HG03135 (cell line): ENCODE data around the gene MGAT5B.

ENCODE experiments used
- ATAC-seq: cut with Tn5 transposase; IDR thresholded peaks from one replicate; pipeline ENCODE4 v1.9.1; 2021; ENCODE audit warnings: mild to moderate bottlenecking, moderate library complexity; ENCODE audit not compliant: unreplicated experiment

Gene MGAT5B

GRCh38 chr17:76924345-76925342 is 56.4 kb downstream of the MGAT5B start:
- no peak for ATAC-seq

DNA sequence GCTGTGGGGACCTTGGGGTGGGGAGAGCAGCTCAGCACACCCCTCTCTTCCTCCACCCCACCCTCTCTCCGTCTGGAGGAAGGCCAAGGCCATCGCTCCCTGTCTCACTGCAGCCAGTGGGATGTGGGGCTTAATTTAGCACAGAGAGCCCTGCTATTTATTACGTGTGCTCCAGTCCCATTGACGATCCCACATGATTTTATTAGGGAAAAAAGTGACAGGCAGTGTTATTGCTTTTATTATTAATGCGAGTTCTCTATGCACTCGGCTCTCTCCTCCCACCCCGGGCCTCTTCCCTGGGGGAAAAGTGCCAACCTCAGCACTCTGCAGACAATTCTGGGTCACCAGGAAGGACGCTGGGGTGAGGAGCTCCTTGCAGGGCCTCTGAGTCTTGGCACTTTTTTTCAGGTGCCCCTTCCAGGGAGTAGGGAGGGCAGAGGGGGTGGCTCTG is 57.3 kb downstream of the MGAT5B start:
- no peak for ATAC-seq

DNA sequence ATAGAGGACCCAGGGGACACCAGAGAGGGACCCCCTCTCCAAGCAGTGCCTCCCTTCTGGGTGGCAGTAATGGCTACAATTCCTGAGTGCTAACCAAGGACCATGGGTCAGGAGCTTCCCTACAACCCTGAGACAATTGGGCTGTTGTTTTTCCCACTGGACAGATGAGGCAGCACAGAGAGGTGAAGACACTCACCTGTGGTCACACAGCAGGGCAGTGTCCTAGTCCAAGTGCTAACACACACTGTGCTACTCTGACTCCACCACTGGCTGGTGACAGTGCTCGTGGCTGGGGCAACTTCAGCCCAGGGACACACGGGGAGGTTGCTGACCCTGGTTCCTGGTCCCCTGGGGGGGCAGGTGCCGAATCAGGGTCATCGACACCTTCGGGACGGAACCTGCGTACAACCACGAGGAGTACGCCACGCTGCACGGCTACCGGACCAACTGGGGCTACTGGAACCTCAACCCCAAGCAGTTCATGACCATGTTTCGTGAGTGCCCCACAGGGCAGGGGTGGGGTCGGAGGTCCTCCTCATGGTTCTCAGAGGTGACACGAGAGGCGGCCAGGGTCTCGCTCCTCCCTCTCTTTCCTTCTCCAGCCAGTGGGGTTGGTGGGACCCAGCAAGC is 58.1 kb downstream of the MGAT5B start:
- no peak for ATAC-seq

DNA sequence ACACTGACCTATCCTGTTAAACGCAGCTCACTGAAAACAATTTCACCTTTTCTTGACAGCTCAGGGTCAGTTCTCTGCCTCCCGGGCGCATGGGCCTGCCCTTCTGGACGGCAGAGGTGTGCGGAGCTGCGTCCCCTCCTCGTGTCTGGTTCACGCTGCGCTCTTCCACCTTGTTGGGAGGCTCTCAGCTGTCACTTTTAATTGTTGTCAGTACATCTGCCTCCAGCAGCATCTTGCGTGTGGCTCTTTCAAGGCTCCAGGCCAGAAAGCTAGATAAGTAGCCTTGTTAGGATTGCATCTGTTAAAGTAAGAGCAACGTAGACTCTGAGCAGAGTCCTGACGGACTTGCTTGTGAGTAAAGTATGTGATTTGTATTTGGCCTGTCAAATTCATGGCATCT is 59.4 kb downstream of the MGAT5B start:
- no peak for ATAC-seq

DNA sequence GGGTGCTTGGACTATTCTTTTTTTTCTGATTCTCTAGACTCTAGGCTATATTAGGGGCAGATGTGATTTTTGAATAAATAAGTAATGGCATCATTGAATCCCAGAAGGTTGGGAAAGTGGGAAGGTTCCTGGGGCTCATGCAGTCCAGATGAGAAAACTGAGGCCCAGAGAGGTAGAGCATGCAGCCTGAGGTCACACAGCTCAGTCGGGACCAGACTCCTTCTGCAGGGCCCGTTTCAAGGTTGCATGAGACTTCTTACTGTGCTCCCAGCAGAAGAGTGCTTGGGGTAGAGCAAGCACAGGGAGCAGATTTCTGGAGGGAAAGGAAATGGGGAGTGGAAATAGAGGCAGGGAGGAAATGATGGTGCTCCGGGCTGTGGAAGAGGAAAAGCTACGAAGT is 59.8 kb downstream of the MGAT5B start:
- no peak for ATAC-seq

GRCh38 chr17:76929148-76929547 is 60.9 kb downstream of the MGAT5B start:
- ATAC-seq, result no peak

DNA sequence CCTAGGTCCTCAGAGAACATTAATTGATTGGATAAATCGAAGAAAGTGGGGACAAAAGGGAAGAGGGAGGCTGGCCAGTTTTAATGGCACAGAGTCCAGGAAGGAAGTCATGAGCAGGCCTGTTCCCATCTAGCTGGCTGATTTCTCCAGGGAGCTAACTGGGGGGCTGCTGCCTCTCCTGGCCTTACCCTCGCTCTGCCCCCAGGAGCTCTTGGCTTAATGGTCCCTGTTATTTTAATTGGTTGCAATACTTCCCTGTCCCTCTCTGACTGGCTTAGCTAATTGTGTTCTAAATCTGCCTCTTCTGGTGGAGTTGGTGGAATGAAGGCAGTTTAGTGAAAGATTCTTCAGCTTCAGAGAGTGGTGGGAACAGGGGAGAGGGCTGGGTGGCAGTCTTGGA is 61.4 kb downstream of the MGAT5B start:
- no peak for ATAC-seq

- ATAC-seq, result no peak
Measured at GRCh38 chr17:76930107-76930506, 61.9 kb downstream of the MGAT5B start.

DNA sequence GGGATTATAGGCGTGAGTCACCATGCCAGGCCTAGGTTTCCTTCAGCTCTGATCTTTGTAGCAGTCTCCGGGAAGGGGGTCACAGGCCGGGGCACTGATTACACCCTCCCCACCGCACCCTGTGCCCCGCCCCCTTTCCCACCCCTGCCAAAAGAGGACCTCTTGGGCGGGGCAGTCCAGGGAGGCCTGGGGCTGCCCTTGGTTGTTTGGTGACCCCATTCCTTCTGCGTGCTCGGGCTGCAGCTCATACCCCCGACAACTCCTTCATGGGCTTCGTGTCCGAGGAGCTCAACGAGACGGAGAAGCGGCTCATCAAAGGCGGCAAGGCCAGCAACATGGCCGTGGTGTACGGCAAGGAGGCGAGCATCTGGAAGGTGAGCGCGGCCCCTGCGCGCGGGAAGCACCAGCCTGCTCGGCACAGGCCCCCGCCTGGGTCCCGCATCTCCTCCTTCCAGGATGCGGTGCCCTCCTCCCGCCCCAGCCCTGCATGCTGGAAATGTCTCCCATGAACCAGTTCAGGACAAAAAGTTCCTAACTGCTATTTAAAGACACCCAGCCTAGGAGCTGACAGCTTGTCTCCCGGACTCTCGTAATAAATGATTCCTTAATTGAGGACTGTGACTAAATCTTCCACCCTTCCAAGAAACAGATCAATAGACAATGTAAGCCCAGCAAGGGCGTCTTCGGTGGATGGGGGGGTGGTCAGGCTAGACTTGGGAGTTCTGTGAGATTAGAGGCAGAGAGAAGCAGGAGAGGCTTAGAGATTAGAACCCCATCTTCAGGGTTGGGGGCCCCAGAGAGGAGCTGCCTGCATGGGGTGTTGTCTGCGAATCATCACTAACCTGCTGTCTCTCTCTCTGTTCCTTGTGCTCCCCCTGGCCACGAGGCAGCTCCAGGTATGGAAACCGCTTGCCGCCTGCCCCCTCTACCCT is 64.5 kb downstream of the MGAT5B start:
- no peak for ATAC-seq

DNA sequence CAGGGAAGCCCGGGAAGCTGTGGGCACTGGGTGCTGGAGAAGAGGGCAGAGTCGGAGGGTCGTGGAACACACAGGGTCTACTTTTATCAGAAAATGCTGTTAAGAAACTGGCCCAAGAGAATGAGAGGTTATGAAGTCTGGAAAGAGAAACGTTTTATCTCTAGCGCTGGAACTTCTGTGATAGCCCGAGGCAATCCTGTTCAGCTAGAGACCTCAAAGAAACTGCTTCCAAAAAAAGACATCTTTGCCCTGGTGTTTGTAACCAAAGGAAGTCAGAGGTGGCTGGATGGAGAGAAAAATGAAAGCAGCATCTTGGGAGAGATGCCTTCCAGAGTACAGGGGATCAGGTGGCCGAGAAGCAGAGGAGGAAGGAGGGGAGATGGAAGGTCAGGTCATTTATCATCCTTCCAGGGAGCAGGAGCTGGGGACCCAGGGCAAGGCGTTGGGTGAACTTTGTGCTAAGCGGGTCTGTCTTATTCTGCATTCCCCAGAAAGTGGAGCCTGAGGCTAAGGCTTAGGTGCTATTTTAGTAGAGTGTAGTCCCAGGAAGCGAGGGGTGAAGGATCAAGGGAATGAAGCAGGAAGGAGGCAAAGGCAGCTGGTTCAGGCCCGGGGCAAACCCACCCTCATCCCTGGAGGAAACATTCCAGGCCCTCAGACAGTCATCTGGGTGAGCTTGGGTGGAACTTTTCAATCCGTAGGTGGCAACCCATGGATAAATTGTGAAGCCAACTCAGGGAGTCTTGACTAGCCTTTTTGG is 66.5 kb downstream of the MGAT5B start:
- no peak for ATAC-seq

GRCh38 chr17:76935331-76935730 is 67.1 kb downstream of the MGAT5B start:
- ATAC-seq, result no peak

GRCh38 chr17:76937238-76937637 is 69.0 kb downstream of the MGAT5B start:
- ATAC-seq, result no peak

DNA sequence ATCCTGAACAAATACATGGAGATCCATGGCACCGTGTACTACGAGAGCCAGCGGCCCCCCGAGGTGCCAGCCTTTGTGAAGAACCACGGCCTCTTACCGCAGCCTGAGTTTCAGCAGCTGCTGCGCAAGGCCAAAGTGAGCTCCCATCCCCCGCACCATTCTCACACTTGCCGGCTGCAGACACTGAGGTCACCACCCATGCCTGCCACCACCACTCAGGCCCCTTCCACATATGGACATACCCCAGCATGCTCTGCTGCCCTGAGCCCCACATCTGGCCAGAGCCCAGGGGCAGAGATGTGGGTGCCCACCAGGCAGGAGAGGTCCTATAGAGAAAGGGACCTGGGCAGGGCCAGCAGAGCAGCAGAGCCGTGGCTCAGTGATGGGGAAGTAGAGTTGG is 69.8 kb downstream of the MGAT5B start:
- no peak for ATAC-seq

- ATAC-seq, result no peak
Measured at GRCh38 chr17:76940295-76940694, 72.1 kb downstream of the MGAT5B start.

- ATAC-seq, result no peak
Measured at GRCh38 chr17:76940738-76941350, 72.6 kb downstream of the MGAT5B start.

GRCh38 chr17:76943202-76943601 is 75.0 kb downstream of the MGAT5B start:
- no peak for ATAC-seq

DNA sequence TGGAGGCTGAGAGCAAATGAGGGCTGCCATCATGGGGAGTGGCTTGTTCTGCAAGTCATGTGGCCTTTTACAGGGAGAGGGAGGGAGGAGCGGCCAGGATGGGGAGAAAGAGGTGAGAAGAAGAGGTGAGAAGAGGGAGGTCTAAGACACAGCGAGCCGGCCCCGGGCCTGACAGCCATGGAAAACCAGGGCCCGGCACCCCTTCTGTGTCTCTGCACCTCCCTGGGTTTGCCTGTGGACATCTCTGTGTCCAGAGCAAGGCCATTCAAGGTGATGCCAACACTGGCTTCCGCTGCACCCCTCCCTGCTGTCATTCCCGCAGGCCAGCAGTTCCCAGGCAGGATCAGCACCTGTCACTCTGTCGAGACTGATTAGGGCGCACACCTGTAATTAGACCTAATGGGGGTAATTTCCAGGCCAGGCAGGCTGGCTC is 75.6 kb downstream of the MGAT5B start:
- no peak for ATAC-seq

DNA sequence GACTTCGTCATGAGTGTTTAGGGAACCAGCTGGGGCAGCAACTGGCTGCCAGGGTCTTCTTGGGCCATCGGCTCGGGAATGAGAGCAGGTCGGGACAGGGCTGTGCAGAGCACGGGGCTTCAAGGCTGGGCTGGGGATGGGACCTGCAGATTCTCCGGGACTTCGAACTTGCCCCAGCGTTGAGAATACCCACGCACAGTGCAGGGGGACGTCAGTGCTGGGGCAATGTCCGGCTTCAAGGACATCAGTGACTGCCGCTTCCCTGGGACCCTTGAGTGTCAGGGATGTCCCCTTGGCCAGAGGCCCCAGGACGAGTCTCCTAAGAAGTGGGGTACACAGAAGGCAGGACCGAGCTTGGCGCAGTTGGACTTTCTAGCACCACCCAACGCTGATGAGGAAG is 76.3 kb downstream of the MGAT5B start:
- no peak for ATAC-seq

GRCh38 chr17:76946111-76946771 is 78.0 kb downstream of the MGAT5B start:
- ATAC-seq, result no peak
